Nephron (organoid): Measurements from ENCODE around the gene MINAR1.

Experiments used
- H3K27ac Mint-ChIP-seq, 3 experiments: 2 replicates each; pipeline ENCODE4 v1.8.0; 2020; ENCODE audit warnings: mixed read lengths in 3 of 3, mild to moderate bottlenecking in 2 of 3, moderate library complexity in 1 of 3
- H3K27me3 Mint-ChIP-seq: 2 replicates; pipeline ENCODE4 v1.8.0; 2021; ENCODE audit warnings: low read depth, mild to moderate bottlenecking, moderate library complexity, mixed read lengths
- H3K36me3 Mint-ChIP-seq: 2 replicates; pipeline ENCODE4 v1.8.0; 2020; ENCODE audit warnings: low read depth, mixed read lengths
- H3K4me1 Mint-ChIP-seq: 2 replicates; pipeline ENCODE4 v1.8.0; 2020; ENCODE audit warnings: mixed read lengths
- H3K4me3 Mint-ChIP-seq, 3 experiments: 2 replicates each; pipeline ENCODE4 v1.8.0; 2020; ENCODE audit warnings: mild to moderate bottlenecking in 3 of 3, mixed read lengths in 3 of 3, moderate library complexity in 2 of 3
- H3K9me3 Mint-ChIP-seq: 2 replicates; pipeline ENCODE4 v1.8.0; 2020; ENCODE audit warnings: mixed read lengths
- CTCF ChIP-seq, 3 experiments: fragments of 200-600 bp; sonication (generic); IDR thresholded peaks; one replicate each; pipeline ENCODE4 v1.5.0; 2021; ENCODE audit warnings: antibody characterized with exemption in 3 of 3; ENCODE audit not compliant: unreplicated experiment in 3 of 3

The MINAR1 gene

GRCh38 chr15:79427781-79428598, 4.1 kb upstream of the MINAR1 start:
- H3K4me1 Mint-ChIP-seq = peaks cover 13% of the 10 kb centered on the region
- H3K4me3 Mint-ChIP-seq = no peak overlapping the region
- H3K36me3 Mint-ChIP-seq = no peaks in the 10 kb centered on the region
- no peaks in the 10 kb centered on the region for H3K9me3 Mint-ChIP-seq
- TF ChIP-seq CTCF (IDR thresholded peaks at IDR 0.05; ENCODE audit: unreplicated experiment in 3 of 3) = no peak
- no peak overlapping the region for H3K27ac Mint-ChIP-seq
- peaks cover 66% of the 10 kb centered on the region for H3K27me3 Mint-ChIP-seq

GRCh38 chr15:79430901-79431635, 1.1 kb upstream of the MINAR1 start:
- H3K4me1 Mint-ChIP-seq = peaks cover 13% of the 10 kb centered on the region
- H3K27ac Mint-ChIP-seq = no peak overlapping the region
- H3K36me3 Mint-ChIP-seq = no peaks in the 10 kb centered on the region
- H3K9me3 Mint-ChIP-seq = no peaks in the 10 kb centered on the region
- peaks cover 92% of the 10 kb centered on the region for H3K27me3 Mint-ChIP-seq
- no peak for TF ChIP-seq CTCF (IDR thresholded peaks at IDR 0.05; ENCODE audit: unreplicated experiment in 3 of 3)
- H3K4me3 Mint-ChIP-seq = peak overlapping the region; percentile 82 to 86 (median 83)

DNA sequence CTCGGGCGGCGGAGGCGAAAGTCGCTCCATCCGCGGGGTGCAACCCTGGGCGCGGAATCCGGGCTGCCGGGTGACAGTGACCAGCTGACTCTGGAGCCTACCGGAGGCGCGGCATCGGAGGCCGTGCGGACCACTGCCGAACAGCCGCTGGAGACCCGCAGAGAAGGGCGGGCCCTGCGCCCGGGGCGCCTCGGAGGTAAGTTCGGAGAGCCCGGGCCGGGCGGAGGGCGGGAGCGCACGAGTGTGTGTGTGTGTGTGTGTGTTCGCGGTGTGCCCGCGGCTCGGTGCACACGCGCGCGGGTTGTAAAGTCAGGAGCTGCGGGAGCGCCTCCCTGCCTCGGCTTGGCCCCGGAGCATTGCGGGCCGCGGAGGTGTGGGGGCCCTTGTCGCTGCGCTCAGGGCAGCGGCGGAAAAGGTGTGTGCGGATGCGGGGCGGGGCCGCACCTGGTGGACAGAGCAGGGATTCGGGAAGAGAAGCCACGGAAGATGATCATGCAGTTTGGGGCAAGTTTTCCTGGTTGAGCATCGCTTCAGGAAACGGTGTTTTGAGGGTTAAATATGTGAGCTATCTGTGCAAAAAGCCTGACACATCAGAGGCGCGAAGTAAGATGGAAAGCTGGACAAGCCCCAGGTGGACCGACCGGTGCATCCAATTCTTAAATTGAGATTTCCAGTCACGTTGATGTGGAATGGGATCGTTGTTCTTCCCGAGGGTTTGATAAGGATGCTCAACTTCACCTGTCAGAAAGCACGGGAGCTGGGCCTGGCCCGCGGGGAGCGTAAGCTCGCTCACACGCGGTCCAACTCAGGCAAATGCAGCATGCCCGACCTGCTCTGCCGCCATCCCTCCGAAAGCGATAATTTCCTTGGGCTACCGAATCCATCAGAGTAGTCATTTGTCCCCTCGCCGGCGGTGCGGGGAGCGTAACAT, 474 bp downstream of the MINAR1 start:
- TF ChIP-seq CTCF (IDR thresholded peaks at IDR 0.05; ENCODE audit: unreplicated experiment in 3 of 3) = peak in 1 of 3 experiments; percentile 0

GRCh38 chr15:79433276-79433990, 1.3 kb downstream of the MINAR1 start:
- Mint-ChIP-seq H3K9me3 (no peaks in the 10 kb centered on the region), H3K4me3 (peak overlapping the region; percentile 68 to 81 (median 74))
- TF ChIP-seq CTCF (IDR thresholded peaks at IDR 0.05; ENCODE audit: unreplicated experiment in 3 of 3) = no peak

More for the DNA sequence above, 474 bp downstream of the MINAR1 start:
- Mint-ChIP-seq H3K4me1 (peaks cover 13% of the 10 kb centered on the region), H3K9me3 (no peaks in the 10 kb centered on the region), H3K27me3 (peaks cover 88% of the 10 kb centered on the region), H3K4me3 (peak overlapping the region; percentile 68 to 81 (median 74)), H3K27ac (no peak overlapping the region), H3K36me3 (no peaks in the 10 kb centered on the region)

GRCh38 chr15:79434361-79434760, 2.2 kb downstream of the MINAR1 start:
- Mint-ChIP-seq H3K27me3 (peaks cover 71% of the 10 kb centered on the region), H3K36me3 (no peaks in the 10 kb centered on the region), H3K27ac (no peak overlapping the region), H3K9me3 (no peaks in the 10 kb centered on the region), H3K4me3 (peak overlapping the region; percentile 13 to 44 (median 16)), H3K4me1 (peaks cover 13% of the 10 kb centered on the region)
- TF ChIP-seq CTCF (IDR thresholded peaks at IDR 0.05; ENCODE audit: unreplicated experiment in 3 of 3) = no peak

More at GRCh38 chr15:79433276-79433990, 1.3 kb downstream of the MINAR1 start:
- Mint-ChIP-seq H3K27me3 (peaks cover 80% of the 10 kb centered on the region), H3K4me1 (peaks cover 13% of the 10 kb centered on the region), H3K27ac (no peak overlapping the region), H3K36me3 (no peaks in the 10 kb centered on the region)
